Osteocyte (in vitro differentiated cells): ENCODE measurements around the gene KCNN4. TPM values are rescaled to one million over a fixed set of nuclear protein-coding genes. Genes with fewer than 3 reads are reported as not detected.

Source experiments
- DNase-seq: peaks from one replicate; pipeline ENCODE4 v3.0.0; 2021; ENCODE audit warnings: mixed read lengths; ENCODE audit not compliant: unreplicated experiment; ENCODE audit errors: extremely low spot score
- H3K27ac Mint-ChIP-seq: one replicate; pipeline ENCODE4 v1.8.0; 2021; ENCODE audit warnings: mild to moderate bottlenecking, mixed read lengths; ENCODE audit not compliant: unreplicated experiment
- H3K27me3 Mint-ChIP-seq: one replicate; pipeline ENCODE4 v1.8.0; 2021; ENCODE audit warnings: mixed read lengths; ENCODE audit not compliant: unreplicated experiment
- H3K36me3 Mint-ChIP-seq: one replicate; pipeline ENCODE4 v1.8.0; 2021; ENCODE audit warnings: mixed read lengths; ENCODE audit not compliant: unreplicated experiment
- H3K4me1 Mint-ChIP-seq: one replicate; pipeline ENCODE4 v1.8.0; 2021; ENCODE audit warnings: mixed read lengths; ENCODE audit not compliant: unreplicated experiment
- H3K4me3 Mint-ChIP-seq: one replicate; pipeline ENCODE4 v1.8.0; 2021; ENCODE audit warnings: mild to moderate bottlenecking, moderate library complexity, mixed read lengths; ENCODE audit not compliant: unreplicated experiment
- H3K9me3 Mint-ChIP-seq: one replicate; pipeline ENCODE4 v1.8.0; 2021; ENCODE audit warnings: mixed read lengths; ENCODE audit not compliant: unreplicated experiment
- CTCF ChIP-seq: fragments of 200-600 bp; sonication (generic); IDR thresholded peaks from 2 replicates; pipeline ENCODE4 v1.5.0; 2021; ENCODE audit warnings: antibody characterized with exemption, mild to moderate bottlenecking, moderate library complexity
- total RNA-seq: library from RNA; stranded (reverse); gene quantifications from 2 replicates; pipeline ENCODE4 v1.2.1, GENCODE V29; 2021

The KCNN4 gene
- total RNA-seq, 1 donor from 2014 or later, result 0.64 TPM

- no peaks in the 10 kb centered on the region for H3K27me3 Mint-ChIP-seq
- no peak overlapping the region for H3K27ac Mint-ChIP-seq
- H3K36me3 Mint-ChIP-seq, result peaks cover 7% of the 10 kb centered on the region
- no peaks in the 10 kb centered on the region for H3K4me1 Mint-ChIP-seq
- H3K9me3 Mint-ChIP-seq, result no peaks in the 10 kb centered on the region
- TF ChIP-seq CTCF, result peak; percentile 20
- no peak for DNase-seq
- no peak overlapping the region for H3K4me3 Mint-ChIP-seq
Observed at GRCh38 chr19:43723588-43723987, 57.2 kb downstream of the KCNN4 start.

GRCh38 chr19:43721469-43722048 lies 59.2 kb downstream of the KCNN4 start:
- Mint-ChIP-seq H3K4me3 (no peak overlapping the region), H3K36me3 (no peaks in the 10 kb centered on the region), H3K9me3 (no peaks in the 10 kb centered on the region), H3K27me3 (no peaks in the 10 kb centered on the region), H3K27ac (no peak overlapping the region), H3K4me1 (no peaks in the 10 kb centered on the region)
- TF ChIP-seq CTCF, result no peak
- no peak for DNase-seq

- Mint-ChIP-seq H3K27me3 (no peaks in the 10 kb centered on the region), H3K9me3 (no peaks in the 10 kb centered on the region), H3K4me1 (no peaks in the 10 kb centered on the region), H3K36me3 (no peaks in the 10 kb centered on the region), H3K27ac (no peak overlapping the region), H3K4me3 (no peak overlapping the region)
- TF ChIP-seq CTCF, result no peak
- no peak for DNase-seq
Observed at GRCh38 chr19:43720936-43721335, 59.8 kb downstream of the KCNN4 start.

- no peak for TF ChIP-seq CTCF
- Mint-ChIP-seq H3K36me3 (no peaks in the 10 kb centered on the region), H3K4me1 (no peaks in the 10 kb centered on the region), H3K27me3 (no peaks in the 10 kb centered on the region), H3K27ac (no peak overlapping the region), H3K9me3 (no peaks in the 10 kb centered on the region), H3K4me3 (no peak overlapping the region)
- DNase-seq, result no peak
Observed at GRCh38 chr19:43719918-43720317, 60.9 kb downstream of the KCNN4 start.

- TF ChIP-seq CTCF, result no peak
- Mint-ChIP-seq H3K27ac (no peak overlapping the region), H3K27me3 (no peaks in the 10 kb centered on the region), H3K9me3 (no peaks in the 10 kb centered on the region), H3K4me3 (no peak overlapping the region), H3K4me1 (no peaks in the 10 kb centered on the region), H3K36me3 (no peaks in the 10 kb centered on the region)
- no peak for DNase-seq
Observed at GRCh38 chr19:43719378-43719868, 61.4 kb downstream of the KCNN4 start.
